ENCODE data around the gene GPRC5B. TPM values are rescaled to one million over a fixed set of nuclear protein-coding genes. Genes with fewer than 3 reads are reported as not detected.

The GPRC5B gene
- total RNA-seq, 1 experiment from 2014 or later: 137 TPM

DNA sequence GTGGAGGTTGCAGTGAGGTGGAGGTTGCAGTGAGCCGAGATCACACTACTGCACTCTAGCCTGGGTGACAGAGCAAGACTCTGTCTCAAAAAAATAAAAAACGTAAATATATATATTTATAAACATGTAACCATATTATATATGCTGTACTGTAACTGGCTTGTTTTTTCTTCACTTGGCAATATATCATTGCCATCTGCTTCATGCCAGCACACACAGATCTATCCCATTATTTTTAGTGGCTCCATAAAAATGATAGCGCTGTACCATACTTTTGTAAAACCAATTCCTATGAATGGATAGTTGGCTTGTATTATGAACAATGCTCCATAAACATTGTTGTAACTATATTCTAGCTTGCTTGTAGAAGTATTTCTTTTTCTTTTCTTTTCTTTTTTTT lies 49.5 kb downstream of the GPRC5B start:
- no peak overlapping the region for H3K4me3 Mint-ChIP-seq
- no peaks in the 10 kb centered on the region for H3K9me3 Mint-ChIP-seq
- H4K5ac ChIP-seq (ENCODE audit: insufficient read length, low read depth, low read length): no peak overlapping the region
- no peak overlapping the region for H3T11ph ChIP-seq (ENCODE audit: low read length)
- no peak overlapping the region for H3K27ac Mint-ChIP-seq
- no peak overlapping the region for H2BK12ac ChIP-seq (ENCODE audit: insufficient read length, low read depth, low read length)
- TF ChIP-seq, protein P1, sequence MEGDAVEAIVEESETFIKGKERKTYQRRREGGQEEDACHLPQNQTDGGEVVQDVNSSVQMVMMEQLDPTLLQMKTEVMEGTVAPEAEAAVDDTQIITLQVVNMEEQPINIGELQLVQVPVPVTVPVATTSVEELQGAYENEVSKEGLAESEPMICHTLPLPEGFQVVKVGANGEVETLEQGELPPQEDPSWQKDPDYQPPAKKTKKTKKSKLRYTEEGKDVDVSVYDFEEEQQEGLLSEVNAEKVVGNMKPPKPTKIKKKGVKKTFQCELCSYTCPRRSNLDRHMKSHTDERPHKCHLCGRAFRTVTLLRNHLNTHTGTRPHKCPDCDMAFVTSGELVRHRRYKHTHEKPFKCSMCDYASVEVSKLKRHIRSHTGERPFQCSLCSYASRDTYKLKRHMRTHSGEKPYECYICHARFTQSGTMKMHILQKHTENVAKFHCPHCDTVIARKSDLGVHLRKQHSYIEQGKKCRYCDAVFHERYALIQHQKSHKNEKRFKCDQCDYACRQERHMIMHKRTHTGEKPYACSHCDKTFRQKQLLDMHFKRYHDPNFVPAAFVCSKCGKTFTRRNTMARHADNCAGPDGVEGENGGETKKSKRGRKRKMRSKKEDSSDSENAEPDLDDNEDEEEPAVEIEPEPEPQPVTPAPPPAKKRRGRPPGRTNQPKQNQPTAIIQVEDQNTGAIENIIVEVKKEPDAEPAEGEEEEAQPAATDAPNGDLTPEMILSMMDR (conservative IDR thresholded peaks at IDR 0.05): no peak
- H3K18ac ChIP-seq (ENCODE audit: insufficient read length, low read depth, low read length): no peak overlapping the region
- H2BK5ac ChIP-seq (ENCODE audit: insufficient read length, low read length): no peak overlapping the region
- no peak overlapping the region for H3K27ac ChIP-seq (ENCODE audit: insufficient read length, low read depth, low read length)
- no peaks in the 10 kb centered on the region for H3K23me2 ChIP-seq (ENCODE audit: insufficient read length, low read depth, low read length, poor library complexity, severe bottlenecking)
- no peak overlapping the region for H4K91ac ChIP-seq (ENCODE audit: insufficient read length, low read depth, low read length)
- H3K27me3 Mint-ChIP-seq (ENCODE audit: low read depth): no peaks in the 10 kb centered on the region
- H3K79me2 ChIP-seq (ENCODE audit: insufficient read depth, low read length): no peaks in the 10 kb centered on the region
- H2BK15ac ChIP-seq (ENCODE audit: low read depth, low read length): no peak overlapping the region
- no peak overlapping the region for H4K8ac ChIP-seq (replicated peaks; ENCODE audit: insufficient read length, low read depth, low read length)
- DNase-seq: no peak
- WGBS (ENCODE audit: extremely low coverage, insufficient read length, low lambda C conversion rate): no CpG with 5 or more reads among the region's 3 CpGs
- H3K79me1 ChIP-seq (ENCODE audit: insufficient read depth, low read depth, low read length, poor library complexity, severe bottlenecking): no peaks in the 10 kb centered on the region
- H3K56ac ChIP-seq (ENCODE audit: insufficient read length, low read depth, low read length): no peak overlapping the region
- H2AK5ac ChIP-seq (ENCODE audit: insufficient read length, low read length): no peak overlapping the region
- H3K27me3 ChIP-seq (ENCODE audit: insufficient read depth, low read length): no peaks in the 10 kb centered on the region
- H3K14ac ChIP-seq (ENCODE audit: insufficient read depth, low read length): no peak overlapping the region
- H3K9ac ChIP-seq (ENCODE audit: extremely low read depth, insufficient read length, low read length): no peak overlapping the region
- H3K36me3 Mint-ChIP-seq (ENCODE audit: insufficient read depth in 1 of 3, low read depth in 3 of 3): no peaks in the 10 kb centered on the region
- H2AFZ ChIP-seq (ENCODE audit: low read length): no peak overlapping the region
- no peak overlapping the region for H2BK120ac ChIP-seq (ENCODE audit: low read depth, low read length, poor library complexity, severe bottlenecking)
- H3K4me1 Mint-ChIP-seq: peaks cover 12 to 17% of the 10 kb centered on the region in 2 experiments
- no peak overlapping the region for H3K4ac ChIP-seq (ENCODE audit: low read depth, low read length)
- H3K4me2 ChIP-seq (ENCODE audit: insufficient read depth, insufficient read length, low read length): no peak overlapping the region
- no peak overlapping the region for H2BK20ac ChIP-seq (ENCODE audit: low read depth, low read length, poor library complexity, severe bottlenecking)
- H3K9me3 ChIP-seq (ENCODE audit: control insufficient read depth, low read depth, low read length): no peaks in the 10 kb centered on the region
- peaks cover 6% of the 10 kb centered on the region; the same call in 1 of the 2 replicates for H3K4me1 ChIP-seq (ENCODE audit: insufficient read depth, low read length)
- H4K20me1 ChIP-seq (ENCODE audit: control insufficient read depth, insufficient read depth, insufficient read length): no peaks in the 10 kb centered on the region
- H3K23ac ChIP-seq (ENCODE audit: insufficient read length, low read depth, low read length): no peak overlapping the region

All from H9 (cell line).